Eye (tissue), 1 donor: Measurements from ENCODE around the gene IMMT.

Source experiments
- DNase-seq: peaks from one replicate; pipeline ENCODE4 v3.0.0-alpha.2; 2015

Gene IMMT

GRCh38 chr2:86139981-86140380 lies 55.3 kb downstream of the IMMT start:
- DNase-seq, result no peak

GRCh38 chr2:86138736-86139625 lies 56.3 kb downstream of the IMMT start:
- DNase-seq, result no peak

- no peak for DNase-seq
Measured at GRCh38 chr2:86136141-86136540, 59.1 kb downstream of the IMMT start.

GRCh38 chr2:86135653-86136052 lies 59.6 kb downstream of the IMMT start:
- no peak for DNase-seq

- no peak for DNase-seq
Measured at GRCh38 chr2:86134709-86135108, 60.6 kb downstream of the IMMT start.

- no peak for DNase-seq
Measured at GRCh38 chr2:86124683-86125082, 70.6 kb downstream of the IMMT start.

GRCh38 chr2:86123328-86123925 lies 71.8 kb downstream of the IMMT start:
- no peak for DNase-seq

- no peak for DNase-seq
Measured at GRCh38 chr2:86118130-86118529, 77.1 kb downstream of the IMMT start.

- DNase-seq, result no peak
Measured at GRCh38 chr2:86107031-86107430, 88.2 kb downstream of the IMMT start.

GRCh38 chr2:86105969-86106945 lies 89.0 kb downstream of the IMMT start, which contains the start of gene PTCD3:
Gene PTCD3 (plus strand): TSS chr2:86106235. CDS start chr2:86106248, 13 bp downstream.
- DNase-seq, result peak; percentile 98

- peak; percentile 97 for DNase-seq
Measured at GRCh38 chr2:86105252-86105968, 89.9 kb downstream of the IMMT start, which contains the start of gene POLR1A. Gene POLR1A (minus strand): TSS chr2:86105886. CDS start chr2:86105776, 110 bp downstream.

- no peak for DNase-seq
Measured at GRCh38 chr2:86102157-86102556, 93.1 kb downstream of the IMMT start.

GRCh38 chr2:86097913-86098312 lies 97.3 kb downstream of the IMMT start:
- no peak for DNase-seq

GRCh38 chr2:86097114-86097896 lies 98.0 kb downstream of the IMMT start:
- no peak for DNase-seq

GRCh38 chr2:86094229-86094628 lies 101.0 kb downstream of the IMMT start:
- DNase-seq, result no peak
